NOMO-1 (cell line): Measurements from ENCODE around the gene RPN1.
A peak's percentile ranks its signal among the peaks of the same experiment; 100 is the strongest.

ENCODE experiments used
- DNase-seq, 2 experiments: peaks; one replicate each; lab custom pipeline; 2025; ENCODE audit not compliant: unreplicated experiment in 2 of 2; lab: John Stamatoyannopoulos, UW

Gene RPN1

DNA sequence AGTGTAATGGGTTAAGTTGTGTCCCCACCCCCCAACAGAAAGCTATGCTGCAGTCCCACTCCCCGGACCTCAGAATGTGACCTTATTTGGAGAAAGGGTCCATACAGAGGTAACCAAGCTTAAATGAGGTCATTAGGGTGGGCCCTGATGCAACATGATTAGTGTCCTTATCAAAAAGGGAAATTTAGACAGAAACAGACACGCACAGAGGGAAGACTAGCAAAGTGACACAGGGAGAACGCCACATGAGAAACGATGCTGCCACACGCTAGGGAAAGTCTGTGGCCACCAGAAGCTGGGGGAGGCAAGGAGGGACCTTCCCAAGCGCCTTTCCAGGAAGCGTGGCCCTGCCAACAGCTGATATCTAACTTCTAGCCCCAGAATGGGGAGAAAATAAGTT, 65.4 kb downstream of the RPN1 start:
- DNase-seq = no peak

DNA sequence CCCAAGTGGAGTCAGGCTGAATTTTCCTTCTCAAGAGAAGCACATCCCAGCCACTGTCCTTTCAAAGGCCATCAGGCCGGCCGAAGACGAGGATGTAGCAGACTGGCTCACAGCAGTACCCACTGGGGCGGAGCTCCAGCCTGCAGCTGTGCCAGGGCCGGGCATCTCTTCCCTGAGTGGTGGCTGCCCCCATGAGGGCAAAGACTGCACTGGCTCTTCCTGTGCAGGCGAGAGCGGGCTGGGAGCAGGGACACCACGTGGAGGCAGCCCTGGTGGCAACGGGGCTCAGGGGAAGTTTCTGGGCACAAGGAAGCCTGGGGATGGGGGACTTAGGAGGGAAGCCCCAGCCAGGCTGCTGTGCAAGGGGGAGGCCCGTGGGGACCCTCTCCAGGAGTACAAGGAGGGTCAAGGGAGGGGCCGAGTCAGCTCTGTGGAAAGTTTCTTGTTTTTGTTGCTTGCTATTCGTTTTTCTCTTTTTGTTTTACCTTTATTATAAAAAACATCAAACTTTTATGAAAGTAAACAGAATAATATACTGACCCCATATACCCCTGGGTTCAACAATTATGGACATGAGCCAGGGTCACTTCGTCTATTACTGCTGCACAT, 66.1 kb downstream of the RPN1 start:
- peak; percentile 92 for DNase-seq

DNA sequence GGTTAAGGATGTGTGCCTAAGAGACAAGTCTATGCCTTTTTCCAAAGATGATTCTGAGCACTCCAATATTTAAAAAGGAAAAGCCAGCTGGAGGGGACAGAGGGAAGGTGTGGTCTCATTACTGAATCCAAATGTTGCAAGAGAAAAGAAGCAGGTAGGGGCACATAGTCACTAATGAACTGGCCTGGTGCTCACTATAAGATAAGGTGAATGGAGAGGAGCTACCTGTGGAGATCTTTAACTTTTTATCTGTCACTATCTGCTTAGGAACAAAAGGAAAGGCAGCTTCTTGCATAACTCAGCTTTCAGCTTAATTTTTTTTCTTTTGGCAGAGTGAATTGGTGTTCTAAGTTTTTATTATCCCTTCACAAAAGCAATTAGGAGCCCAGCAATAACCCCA, 69.1 kb downstream of the RPN1 start:
- no peak for DNase-seq

DNA sequence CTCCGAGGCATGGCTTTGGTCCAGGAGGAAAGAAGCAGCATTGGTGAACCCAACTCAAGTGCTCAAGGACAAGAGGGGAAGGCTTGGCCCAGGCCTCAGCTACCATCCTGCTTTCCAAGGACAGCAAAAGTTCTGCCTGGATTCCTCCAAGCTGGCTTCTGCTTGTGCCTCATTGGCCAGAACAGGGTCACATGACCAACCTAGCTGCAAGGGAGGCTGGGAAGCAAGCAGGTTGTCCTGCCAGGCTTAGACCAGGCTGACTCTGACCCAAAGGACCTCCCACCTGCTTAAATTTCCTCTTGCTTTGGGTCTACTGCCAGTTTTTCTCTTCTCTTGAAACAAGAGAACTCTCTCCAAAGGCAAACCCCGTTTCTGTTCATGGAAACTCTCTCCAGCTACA, 70.7 kb downstream of the RPN1 start:
- DNase-seq = no peak

DNA sequence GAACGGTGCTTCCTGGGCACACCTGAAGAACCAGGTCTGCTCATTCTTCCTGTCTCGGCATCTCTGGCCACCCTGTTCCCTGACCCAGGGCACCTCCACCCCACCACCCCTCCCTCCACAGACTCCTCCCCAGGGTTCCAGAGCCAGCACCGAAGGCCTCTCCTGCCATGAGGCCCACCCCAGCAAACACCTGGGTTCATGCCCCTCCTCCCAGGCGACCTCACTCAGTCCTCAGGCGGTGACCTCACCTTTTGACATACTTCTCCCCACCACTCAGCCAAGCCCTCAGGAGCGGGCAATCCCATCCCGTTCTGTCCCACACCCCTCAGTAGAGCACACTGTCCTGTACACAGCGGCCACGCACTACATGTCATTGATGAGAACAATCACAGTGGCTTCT, 72.3 kb downstream of the RPN1 start:
- DNase-seq = no peak

DNA sequence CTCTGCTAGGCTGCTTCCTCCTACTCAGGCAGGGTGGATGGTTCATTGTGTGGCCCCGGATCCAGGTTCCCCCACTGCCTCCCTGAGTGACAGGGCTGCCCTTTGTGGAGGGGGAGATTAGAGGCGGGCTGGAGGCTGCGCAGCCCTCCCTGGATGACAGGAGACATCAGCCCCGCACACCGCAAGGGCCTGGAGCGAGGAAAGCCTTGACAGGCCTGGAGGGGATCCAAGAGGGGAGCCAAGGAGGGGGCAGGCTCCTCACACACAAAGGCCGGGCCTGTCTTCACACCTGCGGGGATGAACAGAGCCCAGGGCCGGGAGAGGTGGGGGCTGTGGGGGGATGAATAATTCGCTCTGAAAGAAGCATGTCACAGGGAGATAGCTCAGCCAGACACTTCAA, 72.9 kb downstream of the RPN1 start:
- DNase-seq = no peak

DNA sequence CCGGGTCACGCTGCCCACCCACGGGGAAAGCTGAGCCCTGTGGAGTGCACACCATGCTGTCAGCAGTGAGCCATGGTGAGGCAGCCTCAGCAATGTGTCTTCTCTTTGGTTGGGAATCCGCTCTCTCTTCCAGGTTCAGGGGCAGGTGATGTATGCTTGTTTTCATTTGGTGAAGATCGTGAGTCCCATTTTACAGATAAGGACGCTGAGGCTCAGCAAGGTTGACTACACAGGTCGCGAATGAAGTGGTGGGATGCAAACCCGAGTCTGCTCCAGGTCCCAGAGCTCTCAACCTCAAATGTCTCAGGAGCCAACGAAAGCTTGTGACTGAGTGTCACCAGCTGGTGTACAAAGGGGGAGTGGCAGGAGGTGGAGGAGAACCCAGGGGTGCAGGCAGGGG, 74.3 kb downstream of the RPN1 start:
- no peak for DNase-seq

DNA sequence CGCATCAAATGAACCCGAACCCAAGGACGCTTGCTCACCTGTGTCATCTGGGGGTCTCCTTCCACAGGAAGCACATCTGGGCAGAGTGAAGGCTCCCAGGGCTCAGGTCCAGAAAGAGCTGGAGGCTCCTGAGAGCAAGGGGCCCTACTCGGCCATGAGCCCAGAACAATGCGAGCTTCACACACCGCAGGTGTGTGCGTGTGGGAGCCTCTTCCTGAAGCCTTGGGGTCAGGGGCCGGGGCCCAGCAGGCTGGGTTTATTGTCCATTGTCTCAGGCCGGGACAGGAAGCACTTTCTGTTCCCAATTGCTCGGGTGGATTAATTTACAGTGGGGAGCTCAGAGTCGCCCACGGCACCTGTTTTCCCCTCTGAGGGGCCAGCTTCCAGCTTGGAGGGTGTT, 74.8 kb downstream of the RPN1 start:
- DNase-seq = no peak

DNA sequence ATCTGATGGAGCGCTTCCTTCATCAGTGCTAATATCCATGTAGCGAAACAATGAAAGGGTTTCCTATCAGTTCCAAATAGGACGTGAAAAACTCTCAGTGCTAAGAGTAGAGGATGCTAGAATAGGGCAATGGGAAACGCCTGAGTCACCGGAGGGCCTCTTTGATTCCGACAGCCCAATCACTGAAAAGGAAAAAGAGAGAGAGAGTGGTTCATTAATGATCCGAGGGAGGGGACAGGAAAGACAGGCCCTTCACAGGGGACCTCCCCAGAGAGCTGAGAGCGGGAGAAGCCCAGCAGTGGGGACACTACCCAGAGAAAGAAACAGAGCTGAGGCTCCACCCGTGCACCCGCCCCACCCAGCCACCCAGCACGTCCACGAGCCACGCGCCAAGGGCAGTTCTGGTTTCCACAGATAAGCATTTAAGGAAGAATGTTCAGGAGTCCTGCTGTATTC, 76.9 kb downstream of the RPN1 start:
- no peak for DNase-seq

DNA sequence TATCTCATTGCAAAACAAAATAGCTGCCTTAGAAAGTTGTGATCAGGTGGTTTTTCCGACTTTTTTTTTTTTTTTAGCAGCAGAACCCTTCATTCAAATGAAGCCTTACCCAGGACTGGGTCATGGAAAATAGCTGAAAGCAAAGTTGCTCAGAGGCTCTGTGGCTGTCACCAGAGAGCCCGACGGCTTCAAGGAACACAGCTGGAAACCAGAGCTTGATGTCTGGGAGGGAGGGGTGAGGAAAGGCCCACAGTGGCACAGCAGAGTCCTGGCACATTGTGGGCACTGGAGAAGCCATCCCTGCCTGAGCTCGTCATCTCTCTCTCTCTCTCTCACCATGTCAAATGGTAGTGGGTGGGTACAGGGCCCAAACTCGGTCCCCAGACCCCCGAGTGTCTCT, 77.5 kb downstream of the RPN1 start:
- DNase-seq = no peak

DNA sequence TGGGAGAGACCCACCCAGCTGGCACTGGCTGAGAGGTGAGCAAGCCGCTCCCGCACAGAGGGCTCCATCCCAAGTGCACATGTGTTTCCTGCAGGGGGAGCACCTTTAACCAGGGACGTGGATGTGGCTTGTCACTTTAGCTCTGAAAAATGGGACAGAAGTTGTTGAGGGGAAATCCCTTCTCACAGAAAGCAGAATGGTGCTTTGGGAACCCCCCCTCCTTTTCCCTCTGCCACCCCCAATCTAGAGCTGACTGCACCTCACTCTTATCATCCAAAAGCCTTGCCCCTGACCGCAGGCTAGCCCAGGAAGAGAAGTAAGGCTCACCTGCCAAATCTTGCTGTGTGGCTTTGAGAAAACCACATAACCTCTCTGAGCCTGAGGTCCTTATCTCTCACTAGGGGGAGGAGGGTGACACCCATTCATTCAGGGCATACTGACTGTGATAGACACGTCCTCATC, 77.9 kb downstream of the RPN1 start:
- DNase-seq = no peak

DNA sequence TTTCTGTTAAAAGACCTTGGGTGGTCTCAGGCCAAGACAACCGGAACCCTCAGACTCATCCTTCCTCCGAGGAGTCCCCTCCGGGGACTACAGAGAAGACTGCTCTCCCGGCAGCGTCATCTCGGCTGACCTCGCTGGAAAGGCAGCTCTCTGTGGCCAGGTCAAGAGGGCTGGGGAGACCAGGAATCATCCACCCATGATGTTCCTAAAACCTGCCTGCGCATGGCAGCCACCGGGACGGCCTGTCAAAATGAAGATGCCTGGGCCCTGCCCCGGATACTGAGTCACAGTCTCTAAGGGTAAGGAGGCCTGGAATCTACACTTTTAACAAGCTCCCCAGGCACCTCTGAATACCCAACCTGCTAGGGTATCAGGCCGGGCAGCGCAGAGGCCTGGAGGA, 78.6 kb downstream of the RPN1 start:
- DNase-seq = no peak
